OCI-LY1 (cell line): Measurements from ENCODE around the gene PGM2L1.

Experiments used
- H2AFZ ChIP-seq: fragments of 200-600 bp; sonication (generic), shearing (Covaris generic); 2 replicates; pipeline ENCODE4 v1.6.0; 2014; ENCODE audit warnings: antibody characterized with exemption, mild to moderate bottlenecking, low read length
- H3F3A ChIP-seq: fragments of 200-600 bp; sonication (generic), shearing (Covaris generic); 2 replicates; pipeline ENCODE4 v1.6.0; 2014; ENCODE audit warnings: mild to moderate bottlenecking, antibody characterized with exemption, low read length, moderate library complexity; ENCODE audit not compliant: insufficient read depth
- H3K27ac ChIP-seq: fragments of 200-600 bp; sonication (generic); 2 replicates; pipeline ENCODE4 v1.5.1; 2014; ENCODE audit warnings: low read length, mixed run types, mild to moderate bottlenecking, low read depth; ENCODE audit not compliant: poor library complexity, severe bottlenecking
- H3K27me3 ChIP-seq: fragments of 200-600 bp; sonication (generic); 2 replicates; pipeline ENCODE4 v1.6.0; 2014; ENCODE audit warnings: antibody characterized with exemption, mild to moderate bottlenecking, low read length, moderate library complexity; ENCODE audit not compliant: insufficient read depth
- H3K36me3 ChIP-seq: fragments of 200-600 bp; sonication (generic); 2 replicates; pipeline ENCODE4 v1.6.1; 2014; ENCODE audit warnings: mild to moderate bottlenecking, antibody characterized with exemption, low read length, moderate library complexity, mixed read lengths; ENCODE audit not compliant: insufficient read depth
- H3K4me1 ChIP-seq: fragments of 200-600 bp; sonication (generic); 2 replicates; pipeline ENCODE4 v1.5.1; 2014; ENCODE audit warnings: mild to moderate bottlenecking, low read length, moderate library complexity; ENCODE audit not compliant: insufficient read depth, severe bottlenecking
- H3K4me2 ChIP-seq: fragments of 200-600 bp; sonication (generic), shearing (Covaris generic); 2 replicates; pipeline ENCODE4 v1.6.1; 2014; ENCODE audit warnings: low read length
- H3K4me3 ChIP-seq: fragments of 200-600 bp; sonication (generic); 2 replicates; pipeline ENCODE4 v1.5.1; 2014; ENCODE audit warnings: low read length, low read depth, mild to moderate bottlenecking, mixed read lengths; ENCODE audit not compliant: poor library complexity, severe bottlenecking
- H3K79me2 ChIP-seq: fragments of 200-600 bp; shearing (Covaris generic); 2 replicates; pipeline ENCODE4 v1.6.1; 2016; ENCODE audit warnings: mixed run types, low read length, mixed read lengths; ENCODE audit not compliant: insufficient read depth
- H3K9ac ChIP-seq: fragments of 200-600 bp; sonication (generic), shearing (Covaris generic); 2 replicates; pipeline ENCODE4 v1.6.1; 2014; ENCODE audit warnings: mild to moderate bottlenecking, low read length, mixed read lengths
- H3K9me2 ChIP-seq: fragments of 200-600 bp; sonication (generic), shearing (Covaris generic); 2 replicates; pipeline ENCODE4 v1.6.1; 2014; ENCODE audit warnings: low read depth, mild to moderate bottlenecking, low read length, mixed read lengths
- H3K9me3 ChIP-seq: fragments of 200-600 bp; shearing (Covaris generic); 2 replicates; pipeline ENCODE4 v1.6.1; 2014; ENCODE audit warnings: low read length, mixed read lengths
- H4K20me1 ChIP-seq: fragments of 200-600 bp; sonication (generic), shearing (Covaris generic); 2 replicates; pipeline ENCODE4 v1.6.0; 2016; ENCODE audit warnings: mild to moderate bottlenecking, low read length; ENCODE audit not compliant: insufficient read depth
- CTCF ChIP-seq: fragments of 200-600 bp; sonication (generic), shearing (Covaris generic); IDR thresholded peaks from 2 replicates; pipeline ENCODE4 v1.5.1; 2017; ENCODE audit warnings: mild to moderate bottlenecking, antibody characterized with exemption, low read length, moderate library complexity, mixed read lengths
- EZH2 ChIP-seq: fragments of 200-600 bp; sonication (generic), shearing (Covaris generic); IDR thresholded peaks from 2 replicates; pipeline ENCODE4 v1.8.0; 2017; ENCODE audit warnings: borderline replicate concordance, mixed run types, mild to moderate bottlenecking, antibody characterized with exemption, low read length, moderate library complexity, mixed read lengths

PGM2L1 gene

DNA sequence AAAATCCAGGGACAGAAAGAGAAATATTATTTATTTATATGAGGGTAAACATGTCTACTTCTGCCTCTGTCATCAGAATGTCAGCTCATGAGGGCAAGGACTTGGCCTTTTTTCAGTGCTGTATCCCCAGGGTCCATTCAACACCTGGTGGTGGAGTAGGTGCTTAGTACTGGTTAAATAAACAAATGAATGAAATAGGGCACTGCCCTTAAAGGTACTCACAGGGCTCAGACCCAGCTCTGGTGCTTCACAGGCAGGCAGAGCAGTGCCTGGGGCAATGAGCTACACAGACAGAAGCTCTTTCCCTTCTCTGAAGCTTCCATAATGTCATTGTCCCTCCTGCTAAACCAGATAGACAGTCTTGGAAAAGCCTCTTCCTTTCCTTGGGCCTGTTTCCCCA is 117.7 kb downstream of the PGM2L1 start:
- H4K20me1 ChIP-seq = no peaks in the 10 kb centered on the region
- no peaks in the 10 kb centered on the region for H3F3A ChIP-seq
- no peaks in the 10 kb centered on the region for H3K9me3 ChIP-seq
- H2AFZ ChIP-seq = no peak overlapping the region
- H3K36me3 ChIP-seq = no peaks in the 10 kb centered on the region; the same call in 1 of the 2 replicates
- H3K4me3 ChIP-seq = no peak overlapping the region
- no peak overlapping the region for H3K27ac ChIP-seq
- no peaks in the 10 kb centered on the region for H3K79me2 ChIP-seq
- H3K4me1 ChIP-seq = no peaks in the 10 kb centered on the region
- H3K27me3 ChIP-seq = no peaks in the 10 kb centered on the region; the same call in 1 of the 2 replicates
- no peaks in the 10 kb centered on the region for H3K9me2 ChIP-seq
- no peak overlapping the region for H3K9ac ChIP-seq
- TF ChIP-seq EZH2 = no peak
- no peak for TF ChIP-seq CTCF
- no peak overlapping the region for H3K4me2 ChIP-seq
